ENCODE measurements around the gene KIAA1143.

KIAA1143 gene

DNA sequence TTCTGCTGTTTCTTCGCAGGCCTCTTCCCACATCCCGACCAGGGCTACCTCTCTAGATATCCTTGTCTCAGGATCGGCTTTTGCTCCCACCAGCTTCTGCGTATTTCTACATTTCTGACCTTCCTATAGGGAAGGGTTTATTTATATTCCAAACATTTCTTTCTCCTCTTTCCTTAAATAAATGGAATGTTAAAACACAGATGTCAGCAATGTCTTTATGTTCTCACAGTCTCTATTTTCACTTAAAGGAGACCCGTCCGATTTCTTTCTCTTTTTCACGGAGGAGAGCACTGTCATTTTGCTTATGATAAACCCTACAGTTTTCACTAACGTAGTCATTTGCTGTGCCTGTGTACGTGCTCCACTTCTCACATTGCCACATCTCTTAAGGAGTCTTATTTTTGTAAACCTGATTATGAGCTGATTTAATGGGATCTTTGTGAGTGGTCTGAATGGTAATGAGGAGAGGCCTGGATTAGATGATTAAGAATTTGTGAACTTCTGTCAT, 805 bp upstream of the KIAA1143 start:
- Histone ChIP-seq H4K20me1 (no peaks in the 10 kb centered on the region), H3K27me3 (no peaks in the 10 kb centered on the region), H3K27ac (peak overlapping the region; percentile 91), H3K36me3 (peaks cover 72% of the 10 kb centered on the region), H3K4me2 (peak overlapping the region; percentile 90), H3K4me1 (peaks cover 24% of the 10 kb centered on the region), H3K4me3 (peak overlapping the region; percentile 91), H3K9me3 (peaks cover 77% of the 10 kb centered on the region), H3K9ac (peak overlapping the region; percentile 92)
- no peak for TF ChIP-seq Cebpa-rat (IDR thresholded peaks at IDR 0.05)

DNA sequence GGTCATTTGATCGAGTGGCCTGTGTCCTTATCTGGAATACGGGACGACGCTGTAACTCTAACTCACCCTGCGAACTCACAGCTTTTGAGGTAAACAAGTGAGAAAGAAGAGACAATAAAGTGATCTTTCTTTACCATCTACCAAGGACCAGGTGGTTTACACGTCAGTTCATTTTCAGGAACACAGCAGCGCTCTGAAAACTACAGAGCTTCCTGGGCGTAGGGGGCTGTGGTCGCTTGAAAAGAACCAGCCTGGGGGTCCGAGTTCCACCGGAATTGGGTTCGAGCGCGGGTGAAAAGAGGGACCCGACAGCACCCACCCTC, 357 bp downstream of the KIAA1143 start:
- peak overlapping the region; percentile 91 for H3K4me3 ChIP-seq
- no peaks in the 10 kb centered on the region for H4K20me1 ChIP-seq
- H3K27me3 ChIP-seq: no peaks in the 10 kb centered on the region
- TF ChIP-seq Cebpa-rat (IDR thresholded peaks at IDR 0.05): no peak
- H3K4me1 ChIP-seq: peaks cover 24% of the 10 kb centered on the region
- H3K36me3 ChIP-seq: peaks cover 72% of the 10 kb centered on the region
- H3K27ac ChIP-seq: peak overlapping the region; percentile 91
- H3K9me3 ChIP-seq: peaks cover 77% of the 10 kb centered on the region
- H3K9ac ChIP-seq: peak overlapping the region; percentile 92
- H3K4me2 ChIP-seq: peak overlapping the region; percentile 86

DNA sequence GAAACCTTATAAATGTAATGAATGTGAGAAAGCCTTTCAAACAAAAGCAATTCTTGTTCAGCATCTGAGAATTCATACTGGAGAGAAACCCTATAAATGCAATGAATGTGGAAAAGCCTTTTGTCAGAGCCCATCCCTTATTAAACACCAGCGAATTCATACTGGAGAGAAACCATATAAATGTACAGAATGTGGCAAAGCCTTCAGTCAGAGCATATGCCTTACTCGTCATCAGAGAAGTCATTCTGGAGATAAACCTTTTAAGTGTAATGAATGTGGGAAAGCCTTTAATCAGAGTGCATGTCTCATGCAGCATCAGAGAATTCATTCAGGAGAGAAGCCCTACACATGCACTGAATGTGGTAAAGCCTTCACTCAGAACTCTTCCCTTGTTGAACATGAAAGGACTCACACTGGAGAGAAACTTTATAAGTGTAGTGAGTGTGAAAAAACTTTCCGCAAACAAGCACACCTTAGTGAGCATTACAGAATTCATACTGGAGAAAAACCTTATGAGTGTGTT, 26.7 kb downstream of the KIAA1143 start:
- Histone ChIP-seq H3K9me3 (peaks cover 99% of the 10 kb centered on the region), H3K4me3 (peak overlapping the region; percentile 8; the same call in 1 of the 2 replicates), H3K4me1 (no peaks in the 10 kb centered on the region), H3K9ac (no peak overlapping the region), H3K27me3 (peaks cover 3% of the 10 kb centered on the region; the same call in 1 of the 2 replicates), H3K4me2 (no peak overlapping the region), H3K36me3 (peaks cover 58% of the 10 kb centered on the region), H3K27ac (no peak overlapping the region), H4K20me1 (no peaks in the 10 kb centered on the region)
- no peak for TF ChIP-seq Cebpa-rat (IDR thresholded peaks at IDR 0.05)

DNA sequence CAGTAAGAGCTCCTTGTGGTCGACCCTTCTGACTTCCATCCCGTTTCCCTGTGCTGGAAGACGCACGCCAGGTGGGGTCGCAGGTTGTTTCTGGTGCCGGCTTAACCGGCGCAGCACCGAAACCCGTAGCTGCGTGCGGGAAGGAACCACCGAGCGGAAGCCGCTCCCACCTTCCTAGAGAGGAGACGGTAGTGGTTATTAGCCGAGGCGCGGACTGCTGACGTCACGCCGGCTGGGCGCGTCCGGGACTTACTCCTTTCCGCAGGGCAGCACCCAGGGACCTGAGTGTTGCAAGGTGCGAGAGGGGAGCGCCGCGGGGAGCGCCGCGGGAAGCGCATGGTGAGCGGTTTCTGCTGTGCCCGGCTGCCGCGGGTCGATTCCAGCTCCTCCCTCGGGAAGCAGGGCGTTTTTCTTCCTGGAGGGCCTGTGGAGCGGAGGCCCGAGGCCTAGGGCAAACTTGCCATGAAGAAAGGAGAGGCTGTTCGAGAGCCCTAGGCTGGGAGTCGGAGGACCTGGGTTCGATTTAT, 32.0 kb downstream of the KIAA1143 start, which contains the start of gene ZNF501:
TSS of gene ZNF501 (plus strand) at position 252 of the 527 bp plus-strand sequence. CDS start 4,787 bp downstream, outside the sequence.
- H3K9me3 ChIP-seq: peaks cover 100% of the 10 kb centered on the region
- H3K9ac ChIP-seq: peak within 1 kb of the TSS; percentile 71
- H3K4me1 ChIP-seq: no peaks in the 10 kb centered on the region
- H3K27me3 ChIP-seq: peaks cover 9% of the 10 kb centered on the region; the same call in 1 of the 2 replicates
- TF ChIP-seq Cebpa-rat (IDR thresholded peaks at IDR 0.05): no peak
- H4K20me1 ChIP-seq: no peaks in the 10 kb centered on the region
- H3K36me3 ChIP-seq: peaks cover 35% of the 10 kb centered on the region
- peak within 1 kb of the TSS; percentile 73 for H3K4me3 ChIP-seq
- peak within 1 kb of the TSS; percentile 67 for H3K27ac ChIP-seq
- peak within 1 kb of the TSS; percentile 62 for H3K4me2 ChIP-seq

- Histone ChIP-seq H3K27ac (no peak overlapping the region), H3K36me3 (no peaks in the 10 kb centered on the region), H3K9ac (no peak overlapping the region), H3K9me3 (peaks cover 99% of the 10 kb centered on the region), H3K27me3 (no peaks in the 10 kb centered on the region), H3K4me3 (no peak overlapping the region), H4K20me1 (no peaks in the 10 kb centered on the region), H3K4me2 (no peak overlapping the region), H3K4me1 (no peaks in the 10 kb centered on the region)
- no peak for TF ChIP-seq Cebpa-rat (IDR thresholded peaks at IDR 0.05)
These were observed 39.4 kb downstream of the KIAA1143 start for GRCh38 chr3:44722103-44722401.

- H3K36me3 ChIP-seq: no peaks in the 10 kb centered on the region
- peaks cover 96% of the 10 kb centered on the region for H3K9me3 ChIP-seq
- peak; percentile 37; the same call in 1 of the 2 replicates for TF ChIP-seq Cebpa-rat (IDR thresholded peaks at IDR 0.05)
These were observed 40.0 kb downstream of the KIAA1143 start for GRCh38 chr3:44721231-44722102.

GRCh38 chr3:44712455-44713075, 48.9 kb downstream of the KIAA1143 start, which contains the start of gene ZNF502:
Gene ZNF502 (plus strand): TSS chr3:44712660. CDS start chr3:44720262, 7,602 bp downstream.
- TF ChIP-seq Cebpa-rat (IDR thresholded peaks at IDR 0.05): no peak
- Histone ChIP-seq H3K9me3 (peaks cover 81% of the 10 kb centered on the region), H3K36me3 (no peaks in the 10 kb centered on the region), H3K4me3 (no peak within 1 kb of the TSS), H3K27ac (no peak within 1 kb of the TSS), H4K20me1 (no peaks in the 10 kb centered on the region), H3K4me2 (no peak within 1 kb of the TSS), H3K4me1 (no peaks in the 10 kb centered on the region), H3K27me3 (no peaks in the 10 kb centered on the region), H3K9ac (no peak within 1 kb of the TSS)

More at GRCh38 chr3:44721231-44722102, 40.0 kb downstream of the KIAA1143 start:
- Histone ChIP-seq H3K27me3 (no peaks in the 10 kb centered on the region), H3K4me3 (no peak overlapping the region), H3K27ac (no peak overlapping the region), H3K4me2 (no peak overlapping the region), H3K9ac (no peak overlapping the region), H4K20me1 (no peaks in the 10 kb centered on the region), H3K4me1 (no peaks in the 10 kb centered on the region)
